ENCODE measurements around the gene DOK1. TPM values are rescaled to one million over a fixed set of nuclear protein-coding genes. Genes with fewer than 3 reads are reported as not detected.

DOK1 gene
- total RNA-seq, 1 experiment from 2014 or later: 4.9 TPM

DNA sequence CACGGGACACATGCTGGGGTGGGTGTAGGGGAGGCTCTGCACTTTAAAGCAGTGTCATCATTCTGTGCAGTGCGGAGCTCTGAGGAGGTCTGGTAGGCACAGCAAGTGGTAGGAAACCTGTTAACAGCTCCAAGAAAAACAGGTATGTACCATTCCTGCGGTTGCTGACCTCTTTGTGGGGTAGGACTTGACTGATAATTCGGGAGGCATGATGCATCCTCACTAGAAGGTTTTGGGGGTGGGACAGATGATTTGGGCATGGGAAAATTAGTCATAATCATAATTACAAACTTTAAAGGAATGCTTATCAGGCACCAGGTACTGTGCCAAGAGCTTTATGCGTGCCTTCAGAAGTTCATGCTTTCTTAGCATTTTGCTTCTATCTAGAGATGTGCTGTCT, 9.7 kb downstream of the DOK1 start:
- Histone ChIP-seq H3K36me3 (replicated peaks; ENCODE audit: control insufficient read depth, insufficient read depth, low read length) (no peaks in the 10 kb centered on the region), H3K27me3 (ENCODE audit: control insufficient read depth, insufficient read depth, low read length) (peaks cover 10% of the 10 kb centered on the region)
- no peak for DNase-seq

DNA sequence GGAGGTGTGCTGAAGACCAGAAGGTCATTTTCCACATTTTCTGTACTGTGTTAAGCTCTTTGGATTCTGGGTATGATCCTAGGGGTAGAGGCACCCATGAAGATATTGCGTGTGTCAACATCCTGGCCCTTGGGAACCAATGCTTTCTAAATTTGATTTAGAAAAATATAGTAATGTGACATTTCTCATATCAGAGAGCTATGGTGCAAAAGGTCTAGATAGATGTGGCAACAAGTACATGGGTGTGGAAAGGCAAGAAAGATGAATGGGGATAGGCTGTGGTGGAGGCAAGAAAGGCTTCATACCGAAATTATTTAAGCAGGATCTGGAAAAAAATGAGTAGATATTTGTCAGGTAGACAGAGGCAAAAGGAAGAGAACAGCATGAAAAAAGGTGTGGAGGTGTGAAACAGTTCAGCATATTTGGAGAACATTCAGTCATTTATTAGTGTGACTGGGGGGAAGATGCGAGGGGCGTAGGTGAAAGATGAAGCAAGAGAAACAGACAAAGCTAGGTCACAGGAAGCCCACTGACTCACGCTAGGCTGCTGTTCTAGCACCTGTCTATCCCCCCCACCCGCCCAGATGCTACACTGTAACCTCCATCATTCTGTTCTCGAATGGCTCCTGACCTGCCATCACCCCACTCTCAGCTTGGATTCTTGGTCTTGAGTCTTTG, 11.7 kb downstream of the DOK1 start:
- H3K4me3 ChIP-seq (ENCODE audit: insufficient read depth, low read depth, low read length): no peak overlapping the region
- DNase-seq: no peak
- no peaks in the 10 kb centered on the region for H3K36me3 ChIP-seq (replicated peaks; ENCODE audit: control insufficient read depth, insufficient read depth, low read length)
- peaks cover 3% of the 10 kb centered on the region; the same call in 1 of the 2 replicates for H3K27me3 ChIP-seq (ENCODE audit: control insufficient read depth, insufficient read depth, low read length)

More for the DNA sequence above, 9.7 kb downstream of the DOK1 start:
- H3K4me3 ChIP-seq (ENCODE audit: insufficient read depth, low read depth, low read length): no peak overlapping the region

DNA sequence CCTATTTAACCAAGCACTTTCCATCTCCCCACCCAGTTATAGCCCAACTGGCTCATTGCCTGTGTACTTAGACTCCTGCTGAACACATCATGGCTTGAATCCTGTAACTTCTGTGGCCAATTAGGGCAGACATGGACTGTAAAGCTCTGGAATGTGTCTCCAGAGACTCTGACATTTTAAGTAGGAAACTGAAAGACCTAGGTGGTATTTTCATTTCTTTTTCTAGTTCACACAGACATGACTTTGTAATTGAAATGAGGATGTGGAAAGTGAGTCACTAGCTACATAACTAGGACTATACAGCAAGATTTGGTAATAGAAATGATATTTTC, 12.2 kb downstream of the DOK1 start:
- DNase-seq: no peak
- Histone ChIP-seq H3K27me3 (ENCODE audit: control insufficient read depth, insufficient read depth, low read length) (peaks cover 2% of the 10 kb centered on the region; the same call in 1 of the 2 replicates), H3K36me3 (replicated peaks; ENCODE audit: control insufficient read depth, insufficient read depth, low read length) (no peaks in the 10 kb centered on the region), H3K4me3 (ENCODE audit: insufficient read depth, low read depth, low read length) (no peak overlapping the region)

DNA sequence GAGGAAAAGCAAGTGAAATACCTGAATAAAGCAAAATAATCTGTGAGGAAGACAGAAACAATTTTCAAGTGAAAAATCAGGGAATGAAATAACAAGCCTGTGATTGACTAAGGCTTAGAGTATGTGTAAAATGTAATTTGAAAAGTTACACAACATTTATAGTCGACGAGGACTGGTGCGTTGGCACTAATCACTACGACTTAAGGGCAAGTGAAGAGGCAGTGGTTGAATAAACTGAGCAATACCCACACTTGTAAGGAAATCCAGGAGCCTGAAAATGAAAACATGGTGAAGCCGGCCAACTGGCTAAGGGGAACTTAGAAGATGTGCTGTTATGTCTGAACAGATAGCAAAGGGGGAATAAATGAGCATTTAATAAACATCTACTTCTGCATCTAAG, 13.4 kb downstream of the DOK1 start:
- Histone ChIP-seq H3K27me3 (ENCODE audit: control insufficient read depth, insufficient read depth, low read length) (no peaks in the 10 kb centered on the region), H3K36me3 (replicated peaks; ENCODE audit: control insufficient read depth, insufficient read depth, low read length) (no peaks in the 10 kb centered on the region), H3K4me3 (ENCODE audit: insufficient read depth, low read depth, low read length) (no peak overlapping the region)
- DNase-seq: no peak

DNA sequence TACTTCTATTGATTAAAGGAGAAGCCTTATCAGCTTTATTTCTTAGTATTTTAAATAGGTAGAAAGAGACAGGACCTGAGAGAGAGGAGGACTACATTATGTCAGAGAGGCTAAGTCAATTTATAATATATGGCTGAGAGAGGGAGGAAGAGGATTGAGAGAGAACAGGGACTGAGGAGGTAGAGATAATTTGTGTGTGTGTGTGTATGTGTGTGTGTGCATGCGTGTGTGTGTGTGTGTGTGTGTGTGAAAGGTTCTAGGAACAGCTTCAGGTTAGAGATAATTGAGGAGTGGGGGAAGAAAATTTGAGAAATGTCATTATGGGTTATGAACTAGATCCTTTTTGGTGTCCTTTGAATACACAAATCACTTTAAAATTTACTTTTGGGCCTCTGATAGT, 15.2 kb downstream of the DOK1 start:
- no peak for DNase-seq
- Histone ChIP-seq H3K4me3 (ENCODE audit: insufficient read depth, low read depth, low read length) (no peak overlapping the region), H3K27me3 (ENCODE audit: control insufficient read depth, insufficient read depth, low read length) (no peaks in the 10 kb centered on the region), H3K36me3 (replicated peaks; ENCODE audit: control insufficient read depth, insufficient read depth, low read length) (no peaks in the 10 kb centered on the region)

DNA sequence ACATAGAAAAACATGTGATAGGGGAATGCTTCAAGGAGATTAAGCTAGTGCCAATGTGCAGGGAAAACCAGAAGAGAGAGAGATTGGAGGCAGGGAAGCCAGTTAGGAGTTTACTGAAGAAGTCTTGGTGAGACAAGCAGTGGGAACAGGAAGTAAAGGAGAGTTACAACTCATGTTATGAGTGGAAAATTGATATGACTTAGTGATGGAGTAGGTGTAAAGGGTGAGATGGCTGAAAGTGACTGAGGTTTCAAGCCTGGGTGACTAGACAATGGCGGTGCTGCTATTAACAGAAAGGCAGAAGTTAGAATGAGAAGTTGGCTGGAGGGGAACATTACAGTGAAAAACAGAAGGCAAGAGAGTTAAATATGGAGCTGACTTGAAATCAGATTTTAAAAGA, 16.5 kb downstream of the DOK1 start:
- H3K36me3 ChIP-seq (replicated peaks; ENCODE audit: control insufficient read depth, insufficient read depth, low read length): no peaks in the 10 kb centered on the region
- no peak overlapping the region for H3K4me3 ChIP-seq (ENCODE audit: insufficient read depth, low read depth, low read length)
- no peaks in the 10 kb centered on the region for H3K27me3 ChIP-seq (ENCODE audit: control insufficient read depth, insufficient read depth, low read length)
- DNase-seq: no peak

DNA sequence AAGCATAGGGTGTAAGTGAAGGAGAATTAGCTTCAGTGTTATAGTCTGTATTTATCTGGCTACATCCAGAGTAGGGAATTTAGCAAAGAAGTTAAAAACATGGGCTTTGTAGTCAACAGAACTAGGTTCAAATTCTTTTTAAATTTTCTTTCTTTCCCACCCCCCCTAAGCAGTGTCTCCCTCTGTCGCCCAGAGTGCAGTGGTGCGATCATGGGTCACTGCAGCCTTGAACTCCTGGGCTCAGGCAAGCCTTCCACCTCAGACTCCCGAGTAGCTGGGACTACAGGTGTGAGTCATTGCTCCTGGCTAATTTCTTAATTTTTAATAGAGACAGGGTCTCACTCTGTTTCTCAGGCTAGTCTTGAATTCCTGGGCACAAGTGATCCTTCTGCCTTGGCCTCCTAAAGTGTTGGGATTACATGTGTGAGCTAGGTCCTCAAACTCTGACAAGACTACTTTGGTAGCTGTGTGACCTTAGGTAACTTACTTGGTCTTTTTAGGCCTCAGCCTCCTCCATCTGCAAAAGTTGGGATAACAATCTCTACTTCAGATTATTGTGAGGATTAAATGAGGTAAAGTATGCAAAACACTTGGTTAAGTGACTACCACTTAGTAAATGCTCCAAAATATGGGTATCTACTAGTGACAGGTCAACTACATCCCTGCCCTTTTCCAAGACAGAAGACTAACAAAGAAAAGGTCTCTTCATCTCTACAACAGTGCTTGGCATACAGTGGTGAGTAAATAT, 17.8 kb downstream of the DOK1 start:
- no peak for DNase-seq
- no peaks in the 10 kb centered on the region for H3K36me3 ChIP-seq (replicated peaks; ENCODE audit: control insufficient read depth, insufficient read depth, low read length)

DNA sequence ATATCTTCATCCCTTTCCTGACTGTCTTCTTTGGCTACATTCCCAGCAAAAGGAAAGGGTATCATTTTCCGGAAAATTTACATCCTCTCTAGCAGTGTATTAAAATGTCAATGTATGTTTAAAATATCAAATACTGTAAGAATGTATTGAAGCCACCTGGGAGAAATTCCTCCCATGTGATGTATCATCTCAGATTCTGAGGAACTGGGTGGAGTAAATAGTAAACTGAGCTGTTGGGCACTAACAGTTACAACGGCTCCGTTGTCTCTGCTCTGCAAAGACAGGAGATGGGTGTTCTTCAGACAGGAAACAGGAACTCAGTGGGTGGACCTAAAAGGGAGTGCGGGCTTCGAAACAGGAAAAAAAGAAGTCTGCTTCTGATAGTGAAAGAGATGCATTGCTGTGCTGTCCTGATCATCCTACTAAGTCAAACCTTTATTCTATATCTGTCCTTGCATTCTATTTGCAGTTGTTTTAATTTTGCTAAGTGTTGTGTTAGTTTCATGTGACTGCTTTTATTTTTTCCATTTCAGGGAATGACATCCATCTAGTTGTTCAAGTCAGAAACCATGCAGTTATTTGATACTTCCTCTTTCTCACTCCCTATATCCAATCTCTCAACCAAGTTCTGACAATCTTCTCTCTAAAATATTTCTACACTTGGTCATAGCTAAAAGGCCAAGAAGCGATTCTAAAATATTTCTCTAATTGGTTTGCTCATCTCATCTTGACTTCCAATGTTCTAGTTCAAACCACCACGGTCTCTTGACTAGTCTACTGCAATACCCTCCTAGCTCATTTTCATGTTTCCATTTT, 19.4 kb downstream of the DOK1 start:
- Histone ChIP-seq H3K4me3 (ENCODE audit: insufficient read depth, low read depth, low read length) (no peak overlapping the region), H3K27me3 (ENCODE audit: control insufficient read depth, insufficient read depth, low read length) (no peaks in the 10 kb centered on the region), H3K36me3 (replicated peaks; ENCODE audit: control insufficient read depth, insufficient read depth, low read length) (no peaks in the 10 kb centered on the region)
- no peak for DNase-seq

More for the DNA sequence above, 17.8 kb downstream of the DOK1 start:
- no peak overlapping the region for H3K4me3 ChIP-seq (ENCODE audit: insufficient read depth, low read depth, low read length)
- no peaks in the 10 kb centered on the region for H3K27me3 ChIP-seq (ENCODE audit: control insufficient read depth, insufficient read depth, low read length)

DNA sequence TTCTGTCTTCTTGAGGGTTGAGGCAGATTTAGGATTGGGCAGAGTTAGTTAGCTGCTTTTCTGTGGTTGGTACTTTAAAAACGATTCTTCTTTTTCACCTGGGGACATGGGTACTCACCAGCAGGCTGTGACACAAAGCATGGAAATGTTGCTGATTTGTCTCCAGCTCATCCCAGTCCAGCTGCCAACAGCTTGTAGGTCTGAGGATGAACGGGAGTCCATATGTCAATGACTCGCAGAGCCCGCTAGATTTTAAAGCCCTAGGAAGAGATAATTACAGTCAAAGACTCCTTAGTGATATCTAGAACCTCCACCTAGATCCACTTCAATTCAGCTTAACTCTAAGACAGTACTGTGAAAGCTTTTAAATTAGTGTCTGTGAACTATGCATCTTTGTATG, 20.8 kb downstream of the DOK1 start:
- DNase-seq: no peak
- no peaks in the 10 kb centered on the region for H3K27me3 ChIP-seq (ENCODE audit: control insufficient read depth, insufficient read depth, low read length)
- no peak overlapping the region for H3K4me3 ChIP-seq (ENCODE audit: insufficient read depth, low read depth, low read length)
- no peaks in the 10 kb centered on the region for H3K36me3 ChIP-seq (replicated peaks; ENCODE audit: control insufficient read depth, insufficient read depth, low read length)

DNA sequence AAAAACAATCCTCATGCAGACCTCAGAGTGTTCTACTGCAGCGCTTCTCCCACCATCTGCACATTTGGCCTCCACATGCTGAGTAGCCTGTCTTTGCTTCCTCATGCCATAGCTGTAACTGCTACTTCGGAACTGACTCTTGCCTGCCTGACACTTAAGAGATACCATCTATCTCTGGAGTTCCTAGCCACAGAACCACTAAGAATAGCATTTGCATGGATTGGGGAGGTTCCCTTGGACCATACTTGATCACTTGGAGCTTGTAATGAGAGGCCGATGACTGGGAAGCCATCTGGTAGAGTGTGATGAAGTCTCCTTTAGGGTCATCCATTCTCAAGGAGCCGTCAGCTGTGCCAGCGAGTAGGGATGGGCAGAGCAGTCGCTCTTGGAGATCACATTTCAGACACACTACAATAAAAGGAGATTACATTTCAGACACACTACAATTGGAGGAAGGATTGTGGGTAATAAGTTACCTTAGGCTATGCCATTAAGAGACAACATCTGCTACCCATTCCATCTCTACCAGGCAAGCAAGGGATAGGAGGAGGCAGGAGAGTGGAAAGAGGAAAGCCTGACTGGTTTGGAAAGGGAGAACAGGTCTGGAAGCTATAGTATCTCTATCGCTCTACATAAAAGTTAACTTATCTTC, 21.8 kb downstream of the DOK1 start:
- H3K4me3 ChIP-seq (ENCODE audit: insufficient read depth, low read depth, low read length): no peak overlapping the region
- no peak for DNase-seq
- no peaks in the 10 kb centered on the region for H3K36me3 ChIP-seq (replicated peaks; ENCODE audit: control insufficient read depth, insufficient read depth, low read length)
- H3K27me3 ChIP-seq (ENCODE audit: control insufficient read depth, insufficient read depth, low read length): no peaks in the 10 kb centered on the region

DNA sequence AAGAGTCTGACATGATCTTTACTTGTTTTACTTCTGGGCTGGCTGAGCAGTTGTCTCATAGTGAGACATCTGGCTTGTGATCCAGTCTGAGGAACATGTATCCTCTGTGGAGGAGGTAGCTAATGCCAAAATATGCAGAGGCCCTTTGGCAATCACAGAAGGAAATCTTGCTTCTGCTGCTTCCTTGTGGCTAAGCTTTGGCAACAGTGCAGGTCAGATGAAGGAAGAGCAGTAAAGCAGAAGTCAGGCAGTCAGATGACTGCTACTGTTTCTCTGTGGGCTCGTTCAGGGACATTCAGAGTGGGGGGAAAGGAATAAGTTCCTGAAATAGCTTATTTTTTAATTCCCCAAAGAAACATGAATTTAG, 22.3 kb downstream of the DOK1 start:
- H3K27me3 ChIP-seq (ENCODE audit: control insufficient read depth, insufficient read depth, low read length): no peaks in the 10 kb centered on the region
- no peak overlapping the region for H3K4me3 ChIP-seq (ENCODE audit: insufficient read depth, low read depth, low read length)
- no peaks in the 10 kb centered on the region for H3K36me3 ChIP-seq (replicated peaks; ENCODE audit: control insufficient read depth, insufficient read depth, low read length)
- no peak for DNase-seq

DNA sequence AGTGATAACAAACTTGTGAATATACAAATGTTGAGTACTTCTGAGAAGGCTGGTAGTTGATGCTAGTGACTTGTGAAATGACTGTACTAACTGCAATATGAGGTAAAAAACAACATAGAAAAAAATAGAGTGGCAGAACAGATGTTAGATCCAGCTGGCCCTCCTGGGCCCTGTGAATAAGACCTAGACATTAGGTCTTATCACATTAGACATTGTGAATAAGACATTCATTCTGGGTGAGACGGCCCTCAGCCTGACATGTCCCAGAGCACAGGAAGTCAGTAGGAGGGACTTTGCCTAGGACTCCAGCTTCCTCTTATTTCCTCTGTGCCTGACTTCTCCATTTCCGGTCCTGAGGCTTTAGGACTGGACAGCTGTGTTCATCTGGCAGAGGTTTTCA, 22.9 kb downstream of the DOK1 start:
- no peaks in the 10 kb centered on the region for H3K36me3 ChIP-seq (replicated peaks; ENCODE audit: control insufficient read depth, insufficient read depth, low read length)
- DNase-seq: no peak
- H3K27me3 ChIP-seq (ENCODE audit: control insufficient read depth, insufficient read depth, low read length): no peaks in the 10 kb centered on the region
- H3K4me3 ChIP-seq (ENCODE audit: insufficient read depth, low read depth, low read length): no peak overlapping the region

DNA sequence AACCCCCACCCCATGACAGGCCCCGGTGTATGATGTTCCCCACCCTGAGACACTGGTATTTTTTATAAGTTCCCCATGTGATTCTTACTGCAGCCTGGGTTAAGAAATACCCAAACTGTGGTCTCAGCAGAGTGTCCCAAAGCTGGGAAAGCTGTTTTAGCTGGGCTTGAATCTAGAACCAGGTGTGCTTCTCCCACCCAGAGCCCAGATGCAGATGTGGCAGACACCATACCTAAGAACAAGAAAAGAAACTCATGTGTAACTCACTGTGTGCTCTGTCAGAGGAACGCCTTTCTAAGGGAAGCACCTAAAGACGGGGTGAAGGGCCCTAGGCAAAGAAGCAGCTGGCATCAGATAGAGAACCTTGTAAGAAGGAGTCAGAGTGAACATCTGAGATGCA, 23.9 kb downstream of the DOK1 start:
- Histone ChIP-seq H3K36me3 (replicated peaks; ENCODE audit: control insufficient read depth, insufficient read depth, low read length) (no peaks in the 10 kb centered on the region), H3K27me3 (ENCODE audit: control insufficient read depth, insufficient read depth, low read length) (no peaks in the 10 kb centered on the region), H3K4me3 (ENCODE audit: insufficient read depth, low read depth, low read length) (no peak overlapping the region)
- DNase-seq: no peak

DNA sequence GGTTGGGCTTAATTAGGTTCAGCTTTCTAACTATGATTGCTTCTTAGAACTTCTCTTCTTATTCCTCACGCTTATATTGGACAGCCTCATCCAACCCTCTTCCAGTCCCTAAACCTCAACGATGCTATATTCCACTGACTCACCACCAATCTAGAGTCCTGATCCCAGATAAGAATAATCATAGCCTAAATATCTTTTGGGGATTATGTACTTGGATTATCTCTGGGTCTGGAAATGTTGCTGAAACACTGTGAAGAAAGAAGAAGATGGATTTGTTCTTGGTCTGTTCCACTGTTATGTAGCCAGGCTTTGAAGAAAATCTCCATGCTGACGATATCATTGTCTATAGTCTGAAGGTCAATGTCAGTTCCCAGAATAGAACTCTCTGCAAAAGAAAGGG, 26.9 kb downstream of the DOK1 start:
- Histone ChIP-seq H3K27me3 (ENCODE audit: control insufficient read depth, insufficient read depth, low read length) (no peaks in the 10 kb centered on the region), H3K36me3 (replicated peaks; ENCODE audit: control insufficient read depth, insufficient read depth, low read length) (no peaks in the 10 kb centered on the region), H3K4me3 (ENCODE audit: insufficient read depth, low read depth, low read length) (no peak overlapping the region)
- DNase-seq: no peak

Data from H7 (cell line).